GM19023 (cell line): ENCODE results near the gene NRXN3.

ENCODE experiments used
- ATAC-seq: cut with Tn5 transposase; IDR thresholded peaks from one replicate; pipeline ENCODE4 v1.9.1; 2021; ENCODE audit warnings: mild to moderate bottlenecking, moderate library complexity; ENCODE audit not compliant: unreplicated experiment

Gene NRXN3

DNA sequence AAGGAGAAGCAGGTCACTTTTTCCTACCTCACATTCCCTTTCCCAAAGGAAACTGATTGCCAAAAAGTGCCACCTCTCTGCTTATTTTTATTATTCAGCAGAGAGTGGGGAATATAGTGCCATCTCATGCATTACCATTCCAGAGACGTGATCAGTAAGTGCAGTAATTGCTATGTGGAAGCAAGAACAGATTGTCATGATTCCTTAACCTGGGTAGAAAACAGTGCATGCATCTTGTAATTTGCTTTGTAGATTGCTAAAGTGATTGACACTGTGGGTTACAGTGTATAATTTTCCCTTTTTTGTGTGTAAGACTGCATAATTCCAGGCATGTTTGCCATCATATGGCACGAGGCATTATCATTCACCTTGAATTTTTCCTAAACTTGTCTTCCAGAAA lies 1708.6 kb downstream of the NRXN3 start:
- no peak for ATAC-seq

DNA sequence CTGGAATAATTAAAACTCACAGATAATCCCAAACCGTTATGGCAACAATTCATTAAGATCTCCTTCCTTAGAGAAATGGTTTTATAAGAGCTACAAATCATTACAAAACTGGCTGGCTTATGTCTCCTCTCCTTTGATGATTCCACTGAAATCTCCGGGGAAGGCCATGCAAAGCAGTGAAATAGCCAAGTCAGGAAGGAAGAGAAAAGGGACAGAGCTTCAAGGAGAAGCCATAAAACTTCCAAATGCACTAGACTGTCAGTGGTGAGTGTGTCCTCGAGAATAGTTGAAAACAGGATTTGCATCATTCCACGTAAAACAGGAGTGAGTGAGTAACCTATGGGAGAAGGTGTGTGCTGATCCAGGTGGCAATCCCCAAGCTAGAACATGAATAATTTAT lies 1711.1 kb downstream of the NRXN3 start:
- ATAC-seq = no peak

DNA sequence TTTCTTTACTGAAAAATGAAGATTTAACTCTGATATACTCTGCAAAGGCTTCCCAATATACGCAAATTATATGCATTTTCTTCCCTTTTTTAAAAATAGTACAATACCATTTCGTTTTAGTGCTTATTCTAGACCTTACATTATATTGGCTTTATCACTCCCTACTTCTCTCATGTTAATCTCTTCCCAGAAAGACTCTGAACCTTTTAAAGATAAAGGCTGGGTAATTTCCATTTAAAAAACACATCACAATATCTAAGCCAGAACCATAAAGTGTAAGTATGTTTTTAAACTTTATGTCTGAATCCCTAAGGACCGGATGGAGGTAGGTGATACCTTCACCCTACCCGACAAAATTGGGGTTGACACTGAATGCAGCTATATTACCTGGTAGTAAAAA lies 1720.4 kb downstream of the NRXN3 start:
- no peak for ATAC-seq

- no peak for ATAC-seq
Measured at GRCh38 chr14:79896009-79896408, 1725.8 kb downstream of the NRXN3 start.

DNA sequence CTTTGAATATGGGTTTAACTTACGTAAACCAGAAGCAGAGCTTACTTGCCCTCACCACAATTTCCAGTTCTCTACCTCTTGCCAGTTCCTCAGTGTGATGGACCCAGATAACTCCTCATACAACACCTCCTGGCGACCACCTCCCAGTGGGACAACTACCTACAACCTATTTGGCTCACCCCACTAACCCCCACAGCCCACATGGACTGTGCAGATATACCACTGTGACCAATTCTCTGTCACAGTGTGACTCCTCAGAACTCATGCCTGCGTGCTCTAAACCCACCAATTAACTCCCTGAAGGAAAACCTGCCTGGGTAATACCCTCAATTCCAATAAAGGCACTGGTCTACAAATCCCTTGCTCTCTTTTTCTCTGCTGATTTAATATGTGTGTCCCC lies 1729.4 kb downstream of the NRXN3 start:
- ATAC-seq = no peak

DNA sequence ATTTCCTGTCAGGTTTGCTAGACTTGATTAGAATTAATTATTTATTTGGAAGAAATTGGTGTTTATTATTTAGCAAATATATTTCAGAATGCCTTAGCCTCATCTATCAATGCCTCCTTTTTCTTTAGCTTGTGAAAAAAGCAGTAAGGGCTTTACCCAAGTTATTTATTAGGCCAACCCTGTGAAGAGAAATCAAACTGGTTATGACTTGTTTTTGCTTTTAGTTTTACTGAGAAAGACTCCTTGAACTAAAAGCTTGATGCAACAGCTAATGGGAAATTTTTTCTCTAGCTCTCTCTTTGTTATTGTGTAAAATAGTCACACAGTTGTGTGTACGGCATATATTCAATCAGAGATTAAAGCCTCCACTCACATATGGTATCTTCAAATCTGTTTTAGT lies 1734.3 kb downstream of the NRXN3 start:
- ATAC-seq = no peak

- ATAC-seq = no peak
Measured at GRCh38 chr14:79906994-79907393, 1736.8 kb downstream of the NRXN3 start.

- no peak for ATAC-seq
Measured at GRCh38 chr14:79910086-79910485, 1739.9 kb downstream of the NRXN3 start.

- ATAC-seq = no peak
Measured at GRCh38 chr14:79911744-79912143, 1741.6 kb downstream of the NRXN3 start.

GRCh38 chr14:79914595-79914994 lies 1744.4 kb downstream of the NRXN3 start:
- no peak for ATAC-seq

- no peak for ATAC-seq
Measured at GRCh38 chr14:79915406-79915805, 1745.2 kb downstream of the NRXN3 start.

- no peak for ATAC-seq
Measured at GRCh38 chr14:79916281-79916680, 1746.1 kb downstream of the NRXN3 start.

DNA sequence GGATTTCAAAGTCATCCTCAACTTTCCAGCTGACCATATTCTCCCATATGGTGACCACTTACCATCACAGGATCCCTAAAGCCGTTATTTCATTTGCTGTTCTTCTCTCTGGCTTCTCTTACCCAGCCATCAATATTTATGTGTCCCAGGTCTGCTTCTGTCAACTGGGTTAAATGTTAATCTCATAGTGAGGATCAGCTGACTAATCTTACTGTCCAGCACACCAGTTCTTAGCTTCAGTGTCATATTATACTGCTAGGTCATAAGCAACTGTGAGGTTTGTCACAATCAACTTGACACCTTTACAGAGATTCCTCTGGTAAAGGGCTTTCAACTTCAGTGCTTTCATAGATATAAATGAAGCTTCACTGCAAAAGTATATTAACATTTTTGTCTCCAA lies 1746.7 kb downstream of the NRXN3 start:
- ATAC-seq = no peak
